NCI-H2171 treated with DMSO at 0.1 percent for 48 hours (cell line): ENCODE data around the gene PACSIN2.
A peak's percentile ranks its signal among the peaks of the same experiment; 100 is the strongest.
"Not testable (repeated sequence)": the region's sequence is repeated elsewhere in the genome, so short reads cannot be mapped to it uniquely, and the experiment has no call there.

ENCODE experiments used
- DNase-seq: peaks from one replicate; lab custom pipeline; 2025; lab: John Stamatoyannopoulos, UW

PACSIN2 gene

GRCh38 chr22:42925598-42925997 lies 89.4 kb downstream of the PACSIN2 start:
- DNase-seq = no peak

- not testable (repeated sequence) for DNase-seq
These were observed 89.9 kb downstream of the PACSIN2 start for GRCh38 chr22:42925031-42925430.

- no peak for DNase-seq
These were observed 90.5 kb downstream of the PACSIN2 start for GRCh38 chr22:42924436-42924835.

- DNase-seq = no peak
These were observed 92.4 kb downstream of the PACSIN2 start for GRCh38 chr22:42922374-42923191.

GRCh38 chr22:42920101-42920820 lies 94.7 kb downstream of the PACSIN2 start:
- no peak for DNase-seq

GRCh38 chr22:42919199-42919598 lies 95.8 kb downstream of the PACSIN2 start:
- peak; percentile 77 for DNase-seq

GRCh38 chr22:42918500-42918899 lies 96.4 kb downstream of the PACSIN2 start:
- no peak for DNase-seq

- DNase-seq = not testable (repeated sequence)
These were observed 97.6 kb downstream of the PACSIN2 start for GRCh38 chr22:42917358-42917757.

- no peak for DNase-seq
These were observed 98.8 kb downstream of the PACSIN2 start for GRCh38 chr22:42915980-42916765.

GRCh38 chr22:42914511-42915076 lies 100.4 kb downstream of the PACSIN2 start:
- no peak for DNase-seq

- DNase-seq = no peak
These were observed 101.0 kb downstream of the PACSIN2 start for GRCh38 chr22:42913874-42914510.

GRCh38 chr22:42912059-42912458 lies 102.9 kb downstream of the PACSIN2 start:
- DNase-seq = no peak

GRCh38 chr22:42910221-42910942 lies 104.6 kb downstream of the PACSIN2 start:
- peak; percentile 98 for DNase-seq

GRCh38 chr22:42909363-42910058 lies 105.4 kb downstream of the PACSIN2 start:
- peak; percentile 40 for DNase-seq

- no peak for DNase-seq
These were observed 106.6 kb downstream of the PACSIN2 start for GRCh38 chr22:42908374-42908746.

- peak; percentile 73 for DNase-seq
These were observed 107.3 kb downstream of the PACSIN2 start for GRCh38 chr22:42907404-42908373.

GRCh38 chr22:42906605-42907348 lies 108.2 kb downstream of the PACSIN2 start:
- DNase-seq = no peak

- DNase-seq = no peak
These were observed 109.2 kb downstream of the PACSIN2 start for GRCh38 chr22:42905702-42906183.
